ENCODE data around the gene BST1.

Gene BST1, protein sequence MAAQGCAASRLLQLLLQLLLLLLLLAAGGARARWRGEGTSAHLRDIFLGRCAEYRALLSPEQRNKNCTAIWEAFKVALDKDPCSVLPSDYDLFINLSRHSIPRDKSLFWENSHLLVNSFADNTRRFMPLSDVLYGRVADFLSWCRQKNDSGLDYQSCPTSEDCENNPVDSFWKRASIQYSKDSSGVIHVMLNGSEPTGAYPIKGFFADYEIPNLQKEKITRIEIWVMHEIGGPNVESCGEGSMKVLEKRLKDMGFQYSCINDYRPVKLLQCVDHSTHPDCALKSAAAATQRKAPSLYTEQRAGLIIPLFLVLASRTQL
- total RNA-seq = 0 to 0.07 reads per million in 2 donors

DNA sequence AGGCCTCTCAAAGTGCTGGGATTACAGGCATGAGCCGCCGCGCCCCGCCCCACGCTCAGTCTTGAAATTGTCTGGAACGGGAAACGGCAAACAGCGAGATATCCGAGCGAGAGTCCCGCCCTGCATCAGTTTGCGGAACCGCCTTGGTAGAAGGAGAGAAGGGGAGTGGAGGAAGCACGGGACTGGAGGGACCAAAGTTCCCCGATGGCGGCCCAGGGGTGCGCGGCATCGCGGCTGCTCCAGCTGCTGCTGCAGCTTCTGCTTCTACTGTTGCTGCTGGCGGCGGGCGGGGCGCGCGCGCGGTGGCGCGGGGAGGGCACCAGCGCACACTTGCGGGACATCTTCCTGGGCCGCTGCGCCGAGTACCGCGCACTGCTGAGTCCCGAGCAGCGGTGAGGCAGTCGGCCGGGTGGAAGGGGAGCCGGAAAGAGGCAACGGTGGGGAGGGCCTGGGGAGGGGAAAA, at the start of gene BST1:
Gene BST1, plus strand, starts transcription at position 125 of the 463 bp plus-strand sequence. Its CDS starts 80 bp downstream, at position 205.
- peak in 4 of 5 experiments; percentile 8 to 65 (median 23) for DNase-seq

DNA sequence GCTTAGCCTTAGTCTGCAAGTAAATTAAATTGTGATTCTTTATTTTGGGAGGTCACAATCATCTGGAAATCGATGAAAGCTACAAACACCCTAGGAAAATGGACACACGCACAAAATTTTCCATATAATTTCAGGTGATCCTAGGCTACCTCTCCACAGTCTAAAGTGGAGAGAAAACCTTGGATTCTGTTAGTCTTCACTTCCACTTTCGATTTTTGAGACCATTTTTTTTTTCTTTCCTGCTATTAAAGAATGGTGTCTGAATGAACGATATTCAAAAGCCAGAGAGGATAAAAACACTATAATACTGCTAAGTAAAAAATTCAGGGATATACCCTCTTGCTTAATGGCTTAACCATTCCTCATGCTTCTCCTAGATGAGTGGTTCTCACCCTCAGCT, 49.4 kb upstream of the BST1 start:
- DNase-seq = no peak

DNA sequence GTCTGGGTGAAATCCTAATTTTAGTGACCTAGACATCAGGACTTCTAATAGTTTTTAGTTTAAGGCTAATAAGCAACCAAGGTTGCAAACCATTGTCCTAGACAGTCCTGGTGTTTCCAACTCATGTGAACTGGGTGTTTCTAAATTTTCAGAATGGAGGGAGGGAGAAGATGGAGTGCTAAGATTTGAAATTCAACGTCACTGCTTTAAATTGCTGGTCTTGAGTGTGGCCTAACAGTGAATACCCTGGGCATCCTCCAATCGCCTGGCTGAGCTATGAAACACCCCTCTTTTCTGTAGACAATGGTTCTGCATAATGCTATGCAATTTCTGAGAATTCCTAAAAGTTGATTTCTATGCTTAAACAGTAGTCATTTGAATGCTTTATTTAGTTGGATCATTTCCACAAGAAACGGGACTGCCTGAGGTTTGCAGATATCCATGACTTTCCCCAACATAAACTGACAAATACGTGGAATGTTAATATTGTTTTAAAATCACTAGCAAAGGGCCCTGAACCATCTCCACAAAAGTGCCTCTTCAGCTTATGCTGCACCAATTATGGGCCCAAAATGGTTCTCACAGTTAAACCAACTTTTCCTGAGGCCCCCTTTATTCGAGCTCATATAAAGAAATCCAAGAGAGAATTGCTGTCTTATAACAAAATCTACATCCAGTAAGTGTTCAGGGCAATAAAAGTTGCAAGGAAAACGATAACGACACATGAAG, 48.8 kb upstream of the BST1 start:
- DNase-seq = peak in 1 of 5 experiments; percentile 72

DNA sequence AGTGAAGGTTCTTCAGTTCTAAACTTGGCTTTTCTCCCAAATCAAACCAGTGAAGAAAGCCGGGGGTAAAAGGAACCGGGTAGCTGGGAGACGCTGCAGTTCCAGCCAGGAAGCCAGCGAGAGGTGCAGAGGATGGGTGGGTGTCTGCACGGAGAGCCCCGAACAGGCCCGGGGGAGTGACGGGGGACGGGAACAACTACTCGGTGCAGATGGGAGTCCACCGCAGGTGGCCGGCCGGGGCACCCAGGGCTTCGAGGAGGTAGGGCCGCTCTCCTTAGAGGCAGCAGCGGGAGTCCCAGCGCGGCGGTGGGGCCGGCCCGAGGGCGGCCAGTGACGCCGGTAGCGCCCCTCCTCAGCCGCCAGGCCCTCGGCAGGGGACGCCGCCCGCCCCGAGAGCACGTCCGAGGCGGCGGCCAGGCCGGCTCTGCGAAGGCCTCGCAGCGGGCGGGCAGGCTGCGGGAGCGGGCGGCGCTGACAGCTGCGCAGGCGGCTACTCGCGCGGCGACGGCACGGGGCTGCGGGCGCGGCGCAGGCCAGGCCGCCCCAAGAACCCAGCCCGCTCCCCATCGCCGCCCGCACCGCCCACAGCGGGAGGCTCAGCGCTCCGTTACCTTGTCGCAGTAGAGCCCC, 48.2 kb upstream of the BST1 start:
- peak in 3 of 5 experiments; percentile 2 to 45 (median 18) for DNase-seq

DNA sequence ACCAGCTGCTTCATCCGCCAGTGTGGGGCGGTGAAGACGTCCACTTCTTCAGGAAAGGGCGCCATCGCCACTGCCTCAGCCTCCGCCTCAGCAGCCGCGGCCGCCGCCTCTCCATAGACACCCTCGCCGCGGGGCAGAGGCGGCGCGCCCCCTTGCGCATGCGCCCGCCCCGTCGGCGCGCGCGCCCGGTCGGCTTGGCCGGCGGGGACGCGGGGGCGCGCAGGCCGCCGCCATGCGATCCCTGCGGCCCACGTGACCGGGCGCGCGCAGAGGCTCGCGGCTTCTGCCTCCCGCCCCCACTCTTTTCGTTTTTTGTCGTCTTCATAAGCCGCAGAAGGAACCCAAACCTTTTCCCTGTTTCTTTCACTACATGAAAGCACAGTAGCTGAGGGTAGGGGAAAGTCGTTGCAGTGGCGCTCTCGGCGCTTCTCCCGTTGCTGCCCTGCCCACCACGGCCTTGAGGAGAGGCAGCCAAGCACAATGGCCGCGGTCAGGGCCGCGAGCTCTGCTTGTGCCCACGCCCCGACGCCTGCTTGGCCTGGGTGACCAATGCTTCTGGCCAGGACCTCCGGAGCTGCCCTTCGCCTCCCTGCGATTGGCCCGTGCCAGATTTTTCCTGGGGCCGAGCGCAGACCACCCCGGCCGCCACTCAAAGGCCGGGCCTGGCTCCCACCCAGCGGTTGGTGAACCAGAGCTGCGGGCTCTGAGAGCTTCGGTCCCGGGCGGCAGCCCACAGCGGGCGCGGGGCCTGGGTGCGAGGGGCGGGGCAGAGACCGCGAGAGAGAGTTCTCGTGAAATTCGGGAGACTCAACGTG, 47.4 kb upstream of the BST1 start, which contains the start of gene FBXL5:
Gene FBXL5, minus strand, starts transcription at position 135 of the 815 bp plus-strand sequence. Its CDS starts 70 bp downstream, at position 65.
- DNase-seq = peak; percentile 70 to 95 (median 76)

DNA sequence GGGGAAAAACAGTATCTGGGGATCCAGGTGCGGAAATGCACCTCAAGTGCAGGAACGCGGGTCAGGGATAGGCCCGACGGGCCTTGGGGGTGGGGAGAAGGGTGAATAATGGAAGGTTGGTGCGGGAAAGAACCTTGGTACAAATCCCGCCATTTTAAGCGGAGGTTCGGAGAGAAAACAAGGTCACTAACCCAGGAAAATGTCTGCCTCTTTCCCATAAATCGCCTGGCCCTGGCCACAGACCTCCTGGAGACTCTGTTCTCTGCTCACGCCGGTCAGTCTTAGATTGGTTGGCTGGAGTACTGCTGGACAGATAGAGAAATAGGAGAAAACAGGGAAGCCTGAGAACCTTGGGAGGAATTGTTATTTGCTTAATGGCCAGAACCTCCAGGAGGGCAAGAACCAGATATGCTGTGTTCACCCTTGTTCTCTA, 46.8 kb upstream of the BST1 start:
- peak in 1 of 5 experiments; percentile 1 for DNase-seq

DNA sequence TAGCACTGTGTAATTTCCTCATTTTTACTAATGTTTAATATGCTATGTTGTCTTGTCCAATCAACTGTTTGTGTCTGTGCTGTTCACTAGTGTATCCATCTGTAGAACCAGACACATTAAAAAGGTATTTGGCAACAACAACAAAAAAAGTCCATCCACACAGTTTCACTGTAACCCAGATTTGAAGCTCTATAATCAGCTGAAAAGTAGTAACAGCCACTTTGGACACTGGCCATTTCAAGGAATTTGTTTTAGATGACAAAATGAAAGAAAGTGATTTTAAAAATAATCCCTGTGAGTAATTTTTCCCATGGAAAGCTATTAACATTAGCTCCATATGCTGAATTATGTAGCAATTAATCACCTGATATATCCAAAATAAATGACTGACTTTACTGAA, 45.5 kb upstream of the BST1 start:
- DNase-seq = no peak

DNA sequence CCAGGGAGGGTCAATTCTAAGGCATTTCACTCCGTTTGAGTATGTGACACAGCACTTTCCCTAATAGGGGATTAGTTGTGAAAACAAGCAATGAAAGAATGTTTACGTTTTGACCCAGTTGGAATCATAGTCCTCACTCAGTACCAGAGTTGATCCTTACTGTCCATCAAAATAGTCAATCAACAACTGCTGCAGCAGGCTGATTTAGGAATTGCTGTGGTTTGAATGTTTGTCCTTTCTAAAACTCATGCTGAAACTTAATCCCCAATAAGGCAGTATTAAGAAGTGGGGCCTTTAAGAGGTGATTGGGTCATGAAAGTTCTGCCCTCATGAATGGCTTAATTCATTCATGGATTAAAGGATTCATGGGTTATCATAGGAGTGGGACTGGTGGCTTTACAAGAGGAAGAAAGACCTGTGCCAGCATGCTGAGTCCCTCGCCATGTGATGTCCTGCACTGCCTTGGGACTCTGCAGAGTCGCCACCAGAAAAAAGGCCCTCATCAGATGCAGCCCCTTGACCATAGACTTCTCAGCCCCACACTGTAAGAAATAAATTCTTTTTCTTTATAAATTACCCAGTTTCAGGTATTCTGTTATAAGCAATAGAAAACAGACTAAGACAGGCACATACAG, 44.6 kb upstream of the BST1 start:
- no peak for DNase-seq

DNA sequence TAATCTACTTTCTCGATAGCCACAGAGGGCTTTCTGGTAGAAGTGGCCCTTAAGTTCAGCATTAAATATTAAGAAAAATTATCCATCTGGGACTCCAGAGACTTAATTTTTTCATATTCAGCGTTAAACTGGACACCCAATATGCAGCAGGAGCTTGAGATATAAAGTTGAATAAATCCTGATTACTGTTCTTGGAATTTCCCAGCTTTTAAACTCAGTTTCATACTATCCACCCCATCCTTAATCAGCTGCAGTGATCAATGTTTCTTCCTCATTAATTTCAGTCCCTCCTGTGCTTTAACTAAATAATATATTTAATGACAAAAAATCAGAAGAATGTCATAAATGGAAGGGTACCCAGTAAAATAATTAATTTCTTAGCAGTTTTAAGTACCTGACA, 44.1 kb upstream of the BST1 start:
- no peak for DNase-seq

DNA sequence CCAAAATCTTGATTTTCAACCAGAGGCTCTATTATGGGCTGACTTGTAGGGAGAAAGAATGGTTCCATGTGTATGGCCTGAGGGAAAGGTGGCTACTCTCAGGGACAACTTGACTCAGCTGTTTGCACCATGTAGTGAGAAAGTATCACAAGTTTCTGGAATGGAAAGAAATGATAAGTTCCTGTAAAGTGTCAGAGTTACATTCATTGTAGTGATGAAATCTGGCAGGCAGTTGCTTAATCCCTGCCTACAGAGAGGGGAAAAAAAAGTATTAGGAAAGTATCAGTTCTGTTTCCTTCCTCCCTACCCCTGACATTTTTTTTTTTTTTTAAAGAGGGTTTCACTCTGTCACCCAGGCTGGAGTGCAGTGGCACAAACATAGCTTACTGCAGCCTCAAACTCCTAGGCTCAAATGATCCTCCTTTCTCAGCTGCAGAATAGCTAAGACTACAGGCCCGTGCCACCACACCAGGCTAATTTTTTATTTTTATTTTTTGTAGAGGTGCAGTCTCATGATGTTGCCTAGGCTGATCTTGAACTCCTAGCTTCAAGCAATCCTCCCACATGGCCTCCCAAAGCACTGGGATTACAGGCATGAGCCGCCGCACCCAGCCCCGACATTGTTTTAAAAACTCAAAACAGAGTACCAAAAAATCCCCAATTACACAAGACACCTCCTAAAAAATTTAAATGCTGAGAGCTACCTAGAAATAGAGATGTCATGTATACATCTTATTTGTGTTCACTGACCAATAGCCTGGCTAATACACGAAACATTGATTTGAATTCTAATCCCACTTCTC, 42.9 kb upstream of the BST1 start:
- no peak for DNase-seq

DNA sequence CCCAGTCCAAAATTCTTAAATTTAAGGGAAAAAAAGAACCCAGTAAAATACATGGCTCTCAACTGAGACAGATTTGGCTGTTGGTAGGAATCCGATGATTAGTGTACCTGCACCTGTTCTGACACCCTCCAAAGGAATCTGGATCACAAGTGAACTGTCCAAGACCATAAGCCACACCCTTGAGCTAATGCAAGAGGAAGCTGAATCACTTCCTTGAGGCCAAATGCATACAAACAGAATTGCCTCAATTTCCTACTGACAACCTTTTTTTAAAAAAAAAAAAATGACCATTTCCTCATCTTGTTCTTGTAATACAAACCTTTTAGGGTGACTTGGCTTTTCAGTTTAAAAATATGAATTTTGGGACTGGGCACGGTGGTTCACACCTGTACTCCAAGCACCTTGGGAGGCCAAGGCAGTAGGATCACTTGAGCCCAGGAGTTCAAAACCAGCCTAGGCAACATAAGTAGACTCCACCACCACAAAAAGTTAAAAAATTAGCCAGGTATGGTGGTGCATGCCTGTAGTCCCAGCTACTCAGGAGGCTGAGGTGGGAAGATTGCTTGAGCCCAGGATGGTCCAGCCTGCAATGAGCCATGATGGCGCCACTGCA, 37.0 kb upstream of the BST1 start:
- DNase-seq = no peak

DNA sequence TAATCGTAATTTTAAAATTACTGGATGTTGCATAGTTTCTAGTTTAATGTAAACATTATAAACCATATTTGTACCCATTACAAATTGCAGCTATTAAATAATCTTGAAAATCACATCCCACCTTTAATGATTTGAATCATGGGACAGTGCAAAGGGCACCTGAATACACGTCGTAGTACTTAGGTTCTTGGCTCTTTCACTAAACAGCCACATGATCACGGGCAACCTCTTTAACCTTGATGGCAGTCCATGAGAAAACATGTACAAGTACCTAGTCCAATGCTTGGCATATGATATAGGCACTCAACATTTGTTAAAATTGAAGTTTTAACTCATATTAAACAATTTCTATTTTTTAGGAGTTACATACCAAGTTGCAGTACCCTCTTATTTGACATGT, 35.9 kb upstream of the BST1 start:
- no peak for DNase-seq

DNA sequence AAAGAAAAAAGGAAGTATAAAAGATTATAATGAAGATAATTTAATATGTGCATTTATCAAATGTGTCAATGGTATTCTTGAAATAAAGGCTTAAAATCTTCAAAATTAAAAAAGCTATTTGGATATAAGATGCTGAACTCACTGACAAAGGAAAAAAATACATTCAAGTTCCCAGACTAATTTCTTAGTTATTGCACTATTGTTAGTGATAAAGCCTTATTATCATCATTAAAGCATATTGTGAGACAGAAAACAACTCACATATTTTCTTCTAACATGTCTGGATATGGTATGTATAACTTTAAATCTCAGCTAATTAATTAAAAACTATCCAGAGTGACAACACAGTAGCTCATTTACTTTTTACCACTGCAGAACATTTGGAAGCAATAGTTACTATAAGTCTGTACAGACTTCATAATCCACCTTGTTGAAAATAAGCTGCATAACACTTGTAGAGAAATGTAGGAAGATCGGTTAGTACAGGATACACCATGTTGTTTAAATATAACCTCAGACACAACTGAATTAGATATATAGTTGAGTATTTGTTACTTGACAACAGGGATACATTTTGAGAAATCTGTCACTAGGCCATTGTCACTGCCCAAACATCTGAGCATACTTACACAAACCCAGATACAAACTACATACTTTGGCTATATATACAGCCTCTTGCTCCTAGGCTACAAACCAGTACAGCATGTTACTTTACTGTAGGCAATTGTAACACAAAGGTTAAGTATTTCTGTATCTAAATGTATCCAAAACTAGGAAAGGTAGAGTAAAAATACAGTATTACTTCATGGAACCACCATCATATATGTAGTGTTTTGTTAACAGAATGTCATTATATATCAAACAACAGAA, 34.1 kb upstream of the BST1 start:
- DNase-seq = no peak

DNA sequence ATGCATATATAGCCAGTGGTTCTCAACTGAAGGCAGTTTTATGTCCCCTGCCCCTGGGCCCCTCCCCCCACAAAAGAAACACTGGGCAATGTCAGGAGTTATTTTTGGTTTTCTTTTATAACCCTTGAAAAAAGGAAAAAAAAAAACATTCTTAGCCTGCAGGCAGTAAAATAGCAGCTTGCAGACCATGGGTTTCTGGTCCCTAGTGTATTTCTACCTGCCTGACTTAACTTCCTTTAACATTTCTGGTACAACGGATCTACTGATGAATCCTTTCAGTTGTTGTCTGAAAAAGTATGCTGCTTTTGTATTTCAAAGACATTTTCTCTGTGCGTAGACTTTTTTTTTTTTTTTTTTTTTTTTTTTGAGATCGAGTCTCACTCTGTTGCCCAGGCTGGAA, 32.3 kb upstream of the BST1 start:
- no peak for DNase-seq

DNA sequence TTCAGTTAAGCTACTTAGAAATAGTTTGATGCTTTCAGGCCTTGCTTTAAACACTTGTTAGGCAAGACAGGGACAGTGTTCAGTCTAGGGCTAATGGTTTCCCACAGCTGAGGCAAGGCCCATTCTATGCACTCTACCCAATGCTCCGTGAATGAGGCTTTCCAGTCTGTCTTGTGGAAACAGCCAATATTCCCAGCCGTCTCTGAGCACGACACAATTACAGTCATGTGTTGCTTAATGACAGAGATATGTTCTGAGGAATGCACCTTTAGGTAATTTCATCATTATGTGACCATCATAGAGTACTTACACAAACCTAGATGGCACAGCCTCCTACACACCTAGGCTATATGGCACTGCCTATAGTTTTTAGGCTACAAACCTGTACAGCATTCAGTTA, 30.8 kb upstream of the BST1 start:
- DNase-seq = no peak

DNA sequence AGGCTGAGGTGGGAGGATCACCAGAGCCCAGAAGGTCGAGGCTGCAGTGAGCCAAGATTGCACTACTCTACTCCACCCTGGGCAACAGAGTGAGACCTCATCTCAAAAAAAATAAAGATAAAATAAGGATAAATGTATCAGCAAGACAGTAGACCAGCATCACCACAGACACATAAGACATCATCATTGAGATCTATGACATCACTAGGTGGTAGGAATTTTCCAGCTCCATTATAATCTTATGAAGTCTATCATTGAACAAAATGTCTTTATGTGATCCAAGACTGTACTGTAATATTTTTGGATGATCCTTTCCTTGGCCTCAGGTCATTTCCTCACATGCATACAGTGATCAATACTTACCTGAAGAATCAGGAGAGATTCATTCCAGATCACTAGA, 29.5 kb upstream of the BST1 start:
- no peak for DNase-seq

DNA sequence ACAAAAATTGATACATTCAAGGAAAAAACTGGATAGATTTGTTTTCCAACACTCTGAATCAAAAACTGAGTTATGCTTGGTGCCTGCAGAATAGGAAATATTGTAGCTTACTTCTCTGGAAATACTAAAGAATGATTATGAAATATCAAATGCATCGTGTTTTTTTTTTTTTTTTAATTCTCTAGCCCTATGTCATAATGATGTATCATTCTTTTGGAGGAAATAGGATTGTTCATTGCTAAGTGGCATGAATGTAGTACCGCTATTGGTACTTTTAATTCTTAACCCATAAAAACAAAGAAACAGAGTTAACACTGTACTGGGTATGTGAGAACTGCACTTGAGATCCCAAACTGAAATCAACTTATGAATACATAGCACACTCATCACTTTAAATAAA, 28.8 kb upstream of the BST1 start:
- no peak for DNase-seq

DNA sequence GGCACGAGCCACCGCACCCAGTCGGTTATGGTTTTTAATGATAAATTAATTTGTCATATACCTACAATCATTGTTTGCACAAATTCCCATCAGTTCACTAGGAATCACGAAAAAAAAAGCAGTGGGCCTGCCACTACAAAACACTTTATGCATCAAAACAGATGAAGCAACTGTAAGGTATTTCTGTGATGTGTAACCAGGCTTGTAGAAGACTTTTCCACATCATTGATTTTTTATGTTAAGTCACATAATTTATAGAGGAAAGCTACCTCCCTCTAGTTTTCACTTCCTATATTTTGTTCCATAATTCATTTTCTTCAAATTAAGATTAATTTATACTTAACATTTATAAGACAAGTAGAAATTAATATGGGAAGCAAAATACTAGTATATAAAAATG, 27.9 kb upstream of the BST1 start:
- DNase-seq = no peak

DNA sequence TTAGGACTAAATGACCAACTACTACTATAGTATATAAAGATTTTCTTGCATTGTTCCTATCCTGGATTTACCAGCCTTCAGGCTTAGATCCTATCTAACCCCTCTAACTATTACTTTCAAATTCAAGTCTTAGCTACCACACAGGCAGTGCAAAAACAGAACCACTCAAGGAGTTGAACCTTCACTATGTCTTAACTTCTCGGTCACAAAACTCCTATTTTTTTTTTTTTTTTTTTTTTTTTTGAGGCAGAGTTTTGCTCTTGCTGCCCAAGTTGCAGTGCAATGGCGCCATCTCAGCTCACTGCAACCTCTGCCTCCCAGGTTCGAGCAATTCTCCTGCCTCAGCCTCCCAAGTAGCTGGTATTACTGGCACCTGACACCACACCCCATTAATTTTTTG, 27.5 kb upstream of the BST1 start:
- DNase-seq = no peak

DNA sequence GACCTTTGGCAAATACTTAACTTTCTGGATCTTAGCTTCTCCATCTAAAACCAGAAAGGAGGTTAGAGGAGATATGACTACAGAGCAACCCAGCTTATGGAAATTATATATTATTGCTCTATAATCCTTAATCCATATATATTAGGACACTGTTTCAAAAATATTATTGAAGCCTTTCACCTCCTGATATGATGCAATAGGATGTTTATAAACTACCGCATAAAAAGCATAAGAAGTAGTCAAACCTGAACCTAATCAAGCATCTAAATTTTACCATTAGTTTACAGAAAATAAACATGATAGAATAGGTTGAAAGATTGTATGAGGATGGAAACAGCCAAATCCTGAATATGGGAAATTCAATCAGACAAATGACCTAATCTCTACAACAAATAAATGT, 26.8 kb upstream of the BST1 start:
- no peak for DNase-seq

Data from T-helper 2 cell (primary cell).